Heart left ventricle (tissue), 13 donors: ENCODE measurements around the gene COL24A1.

Experiments
- CTCF ChIP-seq, 12 donors: fragments of 200-600 bp; sonication (generic) in 4 of 12; IDR thresholded peaks; one replicate each; pipeline versions ENCODE4 v1.5.0 to v1.8.0; 2018 to 2022; ENCODE audit warnings: antibody characterized with exemption in 12 of 12, mild to moderate bottlenecking in 5 of 12
- POLR2A ChIP-seq, 2 donors: fragments of 450-650 bp; IDR thresholded peaks; one replicate each; pipeline ENCODE4 v1.6.1; 2017; ENCODE audit warnings: antibody characterized with exemption in 2 of 2, mild to moderate bottlenecking in 2 of 2, moderate library complexity in 2 of 2
- donor health status: ischemic (EF 13 %, LVEDD 7.1; RV severe dilation, severe dysfunction).
- donor health status: DM: no; HTN: yes; CAD: no.
- donor health status: DM: no; HTN: no; CAD: no.
- donor health status: ischemic (EF 25% LVEDD 6.9; RV normal size, moderate dysfunction).
- donor health status: ischemic (EF 25% LVEDD 5.7; RV mildly dilated, moderate dysfunction).
- donor health status: ischemic (EF 35%, LVEDD 5.7; RV mildly dilated, moderate dysfunction).
- donor health status: nonischemic (EF 11% LVEDD 7.7; RV severe dilation, severe dysfunction).
- donor health status: DM: yes; HTN: yes; CAD: no.
- donor health status: PGD.
- donor health status: ischemic (EF 29% LVEDD 5.4; RV normal size, mild dysfunction).
- donor health status: nonischemic (EF 23%, LVEDD 6.1; RV moderate dilation, normal function).

DNA sequence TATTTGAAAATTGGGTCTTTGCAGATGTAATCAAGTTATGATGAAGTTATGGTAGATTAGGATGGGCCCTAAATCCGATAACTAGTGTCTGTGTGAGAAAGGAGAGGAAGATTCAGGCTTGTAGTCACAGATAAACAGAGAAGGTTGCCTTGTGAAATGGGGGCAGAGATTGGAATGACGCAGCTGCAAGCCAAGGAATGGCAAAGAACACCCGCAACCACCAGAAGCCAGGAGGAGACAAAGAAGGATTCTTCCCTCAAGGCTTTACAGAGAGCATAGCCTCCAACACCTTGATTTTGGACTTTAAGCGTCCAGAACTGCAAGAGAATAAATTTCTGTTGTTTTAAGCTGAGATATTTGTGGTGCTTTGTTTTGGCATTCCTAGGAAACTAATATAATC is 35.4 kb upstream of the COL24A1 start:
- TF ChIP-seq CTCF (IDR thresholded peaks at IDR 0.05) (no peak), POLR2A (IDR thresholded peaks at IDR 0.05) (no peak)
